Right lobe of liver (tissue), 4 donors: ENCODE measurements around the gene IRX5.

Source experiments
- POLR2A ChIP-seq: fragments of 450-650 bp; IDR thresholded peaks from one replicate; pipeline ENCODE4 v1.6.1; 2017; ENCODE audit warnings: antibody characterized with exemption, mild to moderate bottlenecking
- TF ChIP-seq, protein P1 (sequence below), 4 donors: fragments of 200-600 bp in 3 of 4; fragments of 450-650 bp in 1 of 4; IDR thresholded peaks; one replicate each; pipeline versions ENCODE4 v1.5.1 to v1.8.0; 2016 to 2022; ENCODE audit warnings: antibody characterized with exemption in 4 of 4, mild to moderate bottlenecking in 2 of 4
- donor health status: DM: no; HTN: no; CAD: no.
- donor health status: DM: no; HTN: no; CAD: no.
- donor health status: DM: no; HTN: yes; CAD: no.

DNA sequence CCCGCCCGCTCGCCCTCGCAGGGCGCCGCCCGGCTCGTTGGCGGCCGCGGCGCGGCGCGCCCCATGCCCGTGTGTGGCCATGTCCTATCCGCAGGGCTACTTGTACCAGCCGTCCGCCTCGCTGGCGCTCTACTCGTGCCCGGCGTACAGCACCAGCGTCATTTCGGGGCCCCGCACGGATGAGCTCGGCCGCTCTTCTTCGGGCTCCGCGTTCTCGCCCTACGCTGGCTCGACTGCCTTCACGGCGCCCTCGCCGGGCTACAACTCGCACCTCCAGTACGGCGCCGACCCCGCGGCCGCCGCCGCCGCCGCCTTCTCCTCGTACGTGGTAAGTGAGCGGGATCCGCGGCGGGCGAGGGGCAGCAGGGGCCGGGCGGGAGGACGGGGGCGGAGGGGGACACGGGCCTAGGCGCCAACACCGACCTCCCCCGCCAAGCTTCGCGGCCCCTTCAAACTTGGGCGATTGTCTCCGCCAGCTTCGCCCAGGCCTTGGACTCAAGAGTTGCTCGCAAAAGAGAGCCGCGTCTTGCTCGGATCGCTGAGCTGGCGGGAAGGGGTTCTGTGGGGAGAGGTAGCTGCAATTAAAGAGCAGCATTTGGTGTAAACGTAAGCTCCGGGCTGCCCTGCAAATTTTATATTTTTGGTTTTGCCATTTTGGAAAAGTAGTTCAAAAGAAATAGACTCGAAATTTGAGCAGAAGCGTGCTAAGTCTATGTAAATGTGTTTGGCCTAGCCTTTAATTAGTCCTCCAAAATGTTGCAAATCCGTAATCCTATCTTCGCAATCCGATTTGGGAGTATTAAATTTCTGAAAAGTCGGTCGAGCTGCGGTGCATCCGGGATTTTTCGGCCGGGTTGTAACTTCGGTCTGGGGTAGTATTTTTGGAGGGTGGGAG lies 702 bp downstream of the IRX5 start:
- TF ChIP-seq, protein P1, sequence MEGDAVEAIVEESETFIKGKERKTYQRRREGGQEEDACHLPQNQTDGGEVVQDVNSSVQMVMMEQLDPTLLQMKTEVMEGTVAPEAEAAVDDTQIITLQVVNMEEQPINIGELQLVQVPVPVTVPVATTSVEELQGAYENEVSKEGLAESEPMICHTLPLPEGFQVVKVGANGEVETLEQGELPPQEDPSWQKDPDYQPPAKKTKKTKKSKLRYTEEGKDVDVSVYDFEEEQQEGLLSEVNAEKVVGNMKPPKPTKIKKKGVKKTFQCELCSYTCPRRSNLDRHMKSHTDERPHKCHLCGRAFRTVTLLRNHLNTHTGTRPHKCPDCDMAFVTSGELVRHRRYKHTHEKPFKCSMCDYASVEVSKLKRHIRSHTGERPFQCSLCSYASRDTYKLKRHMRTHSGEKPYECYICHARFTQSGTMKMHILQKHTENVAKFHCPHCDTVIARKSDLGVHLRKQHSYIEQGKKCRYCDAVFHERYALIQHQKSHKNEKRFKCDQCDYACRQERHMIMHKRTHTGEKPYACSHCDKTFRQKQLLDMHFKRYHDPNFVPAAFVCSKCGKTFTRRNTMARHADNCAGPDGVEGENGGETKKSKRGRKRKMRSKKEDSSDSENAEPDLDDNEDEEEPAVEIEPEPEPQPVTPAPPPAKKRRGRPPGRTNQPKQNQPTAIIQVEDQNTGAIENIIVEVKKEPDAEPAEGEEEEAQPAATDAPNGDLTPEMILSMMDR (IDR thresholded peaks at IDR 0.05), result no peak
- no peak for TF ChIP-seq POLR2A
